LNCAP (cell line): ENCODE data around the gene EIPR1.

Experiments
- TF ChIP-seq, protein P1 (sequence below): fragments of 450-650 bp; IDR thresholded peaks from 2 replicates; pipeline ENCODE4 v1.5.1; 2017; ENCODE audit warnings: mild to moderate bottlenecking

Gene EIPR1

DNA sequence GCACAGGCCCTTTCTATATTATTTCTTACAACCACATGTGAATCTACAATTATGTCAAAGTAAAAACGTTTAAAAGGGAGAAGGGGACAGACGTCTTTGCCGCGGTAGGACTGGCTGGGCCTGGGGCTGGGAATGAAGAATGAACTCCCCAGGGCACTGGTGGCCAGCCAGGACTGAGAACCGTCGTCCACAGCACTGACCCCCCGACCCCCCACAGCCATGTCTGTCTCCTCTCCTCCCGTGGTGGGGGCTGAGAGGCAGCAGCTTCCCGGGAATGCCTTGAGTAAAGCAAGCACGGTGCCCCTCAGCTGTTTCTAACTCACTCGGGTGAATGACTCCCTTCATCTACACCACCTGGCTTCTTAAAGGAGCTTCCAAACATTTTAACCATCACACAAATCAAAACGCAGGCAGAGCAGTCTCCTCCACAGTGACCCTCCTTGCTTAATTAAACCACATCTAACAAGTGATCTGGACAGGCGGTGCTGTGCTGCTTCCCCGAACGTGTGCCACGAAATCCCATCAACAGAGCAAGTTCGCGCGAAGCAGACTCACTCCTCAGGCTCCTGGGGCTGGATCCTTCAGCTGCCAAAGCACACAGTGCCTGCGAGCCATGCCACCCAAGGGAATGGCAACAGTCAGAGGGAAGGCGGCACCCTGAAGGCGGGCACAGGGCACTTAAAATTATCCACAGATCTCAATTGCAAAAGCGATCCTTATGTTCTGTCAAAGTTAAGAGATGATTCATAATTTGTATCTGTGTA, 217.7 kb downstream of the EIPR1 start:
- TF ChIP-seq, protein P1, sequence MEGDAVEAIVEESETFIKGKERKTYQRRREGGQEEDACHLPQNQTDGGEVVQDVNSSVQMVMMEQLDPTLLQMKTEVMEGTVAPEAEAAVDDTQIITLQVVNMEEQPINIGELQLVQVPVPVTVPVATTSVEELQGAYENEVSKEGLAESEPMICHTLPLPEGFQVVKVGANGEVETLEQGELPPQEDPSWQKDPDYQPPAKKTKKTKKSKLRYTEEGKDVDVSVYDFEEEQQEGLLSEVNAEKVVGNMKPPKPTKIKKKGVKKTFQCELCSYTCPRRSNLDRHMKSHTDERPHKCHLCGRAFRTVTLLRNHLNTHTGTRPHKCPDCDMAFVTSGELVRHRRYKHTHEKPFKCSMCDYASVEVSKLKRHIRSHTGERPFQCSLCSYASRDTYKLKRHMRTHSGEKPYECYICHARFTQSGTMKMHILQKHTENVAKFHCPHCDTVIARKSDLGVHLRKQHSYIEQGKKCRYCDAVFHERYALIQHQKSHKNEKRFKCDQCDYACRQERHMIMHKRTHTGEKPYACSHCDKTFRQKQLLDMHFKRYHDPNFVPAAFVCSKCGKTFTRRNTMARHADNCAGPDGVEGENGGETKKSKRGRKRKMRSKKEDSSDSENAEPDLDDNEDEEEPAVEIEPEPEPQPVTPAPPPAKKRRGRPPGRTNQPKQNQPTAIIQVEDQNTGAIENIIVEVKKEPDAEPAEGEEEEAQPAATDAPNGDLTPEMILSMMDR = no peak

DNA sequence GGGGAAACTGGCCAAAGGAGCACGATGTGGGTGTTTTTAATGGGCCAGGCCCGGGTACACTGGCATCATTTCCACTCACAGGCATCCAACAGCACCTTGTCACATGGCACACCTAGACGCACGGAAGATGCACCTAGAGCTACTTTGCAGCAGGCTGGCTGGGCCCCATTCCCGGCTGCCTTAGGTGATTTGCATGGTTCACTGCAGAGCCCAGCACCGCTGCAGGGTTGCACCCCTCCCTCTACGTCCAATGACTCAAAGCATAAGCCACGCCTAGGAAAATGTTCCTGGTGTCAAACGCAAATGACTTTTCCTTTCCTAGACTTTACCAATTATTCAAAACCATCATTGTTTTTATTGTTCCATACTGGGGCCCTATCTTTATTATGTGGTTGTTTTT, 222.9 kb downstream of the EIPR1 start:
- TF ChIP-seq, protein P1 = no peak

DNA sequence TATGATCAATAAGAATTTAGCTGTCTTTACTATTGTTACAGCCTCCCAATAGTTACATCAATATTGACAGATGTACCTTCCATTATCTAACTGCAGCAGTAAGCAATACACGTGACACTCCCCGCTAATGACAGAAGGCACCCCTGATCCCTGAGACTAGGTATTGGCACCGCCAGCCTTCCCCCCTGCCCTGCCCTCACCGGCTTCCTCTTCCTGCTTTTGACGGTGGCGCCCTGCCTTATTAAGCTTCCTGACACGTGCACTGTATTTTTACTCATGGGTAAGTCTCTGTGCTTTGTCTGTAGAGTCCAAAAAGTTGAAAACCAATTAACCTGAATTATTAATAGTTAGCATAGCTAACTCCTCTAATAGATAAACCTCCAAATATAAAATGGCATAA, 223.5 kb downstream of the EIPR1 start:
- TF ChIP-seq, protein P1 = no peak

DNA sequence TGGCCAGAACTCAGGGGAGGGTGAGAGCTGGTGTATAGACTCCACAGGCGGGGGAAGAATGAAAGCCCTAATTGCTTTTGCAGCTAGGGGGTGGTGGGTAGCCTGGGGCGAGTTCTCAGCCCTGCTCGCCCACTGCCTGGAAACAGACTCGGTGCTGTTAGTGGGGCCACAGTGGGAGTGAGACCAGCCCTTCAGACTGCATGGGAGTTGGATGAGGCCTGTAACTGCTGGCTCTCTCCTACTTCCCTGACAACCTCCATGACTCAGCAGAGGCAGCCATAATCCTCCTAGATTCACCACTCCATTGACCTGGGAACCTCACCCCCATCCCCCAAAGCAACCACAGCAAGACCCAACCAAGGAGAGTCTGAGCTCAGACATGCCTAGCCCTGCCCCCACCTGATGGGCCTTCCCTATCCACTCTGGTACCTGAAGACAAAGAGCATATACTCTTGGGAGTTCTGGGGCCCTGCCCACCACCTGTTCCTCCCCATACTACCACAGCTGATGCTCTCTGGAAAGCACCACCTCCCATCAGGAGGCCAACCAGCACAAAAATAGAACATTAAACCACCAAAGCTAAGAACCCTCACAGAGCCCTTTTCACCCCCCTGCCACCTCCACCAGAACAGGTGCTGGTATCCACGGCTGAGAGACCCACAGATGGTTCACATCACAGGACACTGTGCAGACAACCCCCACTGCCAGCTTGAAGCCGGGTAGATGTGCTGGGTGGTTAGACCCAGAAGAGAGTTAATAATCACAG, 226.3 kb downstream of the EIPR1 start:
- TF ChIP-seq, protein P1 = no peak

DNA sequence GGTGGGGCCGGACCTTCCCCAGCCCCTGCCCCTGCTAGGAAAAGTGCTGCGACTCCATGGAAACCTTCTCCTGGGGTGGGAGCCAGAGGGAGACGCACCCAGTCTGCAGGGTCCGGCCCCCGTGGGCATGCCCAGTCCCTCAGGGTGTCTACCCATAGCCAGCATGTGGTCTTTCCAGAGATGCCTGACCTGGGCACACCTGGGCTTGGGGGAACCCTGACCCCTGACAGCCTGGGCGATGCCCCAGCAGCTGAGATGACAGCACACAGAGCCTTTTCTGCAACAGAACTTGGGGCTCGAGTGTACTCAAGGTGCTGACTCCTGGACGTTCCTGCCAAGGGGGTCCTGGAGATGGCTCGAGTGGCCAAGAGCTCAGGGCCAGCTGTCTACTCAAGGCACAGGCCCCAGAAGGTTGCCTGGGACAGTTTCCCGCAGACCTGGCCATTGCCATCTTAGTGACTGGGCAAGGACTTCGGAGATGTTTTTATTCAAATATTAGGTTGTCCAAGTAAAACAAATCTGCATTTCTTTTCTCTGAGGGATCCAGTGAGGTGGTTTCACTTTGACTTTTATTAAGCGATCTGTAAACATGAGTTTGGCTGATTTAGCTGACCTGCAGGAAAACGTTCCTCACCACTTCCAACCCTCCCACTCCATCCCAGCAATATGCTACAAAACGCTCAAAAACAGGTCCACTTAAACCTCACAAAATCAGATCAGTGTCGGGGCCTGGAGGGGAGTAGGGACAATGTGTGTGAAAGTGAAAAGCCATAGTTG, 228.0 kb downstream of the EIPR1 start:
- TF ChIP-seq, protein P1 = no peak

DNA sequence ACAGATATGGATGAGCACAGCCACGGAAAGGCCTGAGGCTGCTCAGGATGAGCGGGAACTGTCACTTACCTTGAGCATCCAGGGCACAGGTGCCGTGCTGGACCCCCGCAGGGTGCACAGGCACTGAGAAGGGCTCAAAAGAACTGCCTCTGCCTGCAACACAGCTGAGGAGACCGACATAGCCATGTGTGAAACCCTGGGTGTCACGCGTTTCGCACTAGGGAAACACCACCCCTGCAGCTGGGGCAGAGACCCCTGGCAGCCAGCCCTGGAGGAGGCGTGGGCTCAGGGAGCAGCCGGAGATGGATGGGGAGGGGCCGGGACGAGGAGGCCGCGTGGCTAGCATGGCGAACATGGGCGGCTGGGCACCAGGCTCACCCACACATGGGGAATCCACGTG, 228.9 kb downstream of the EIPR1 start:
- TF ChIP-seq, protein P1 = no peak
